Stimulated activated naive CD8-positive, alpha-beta T cell treated with anti-CD3 and anti-CD28 coated beads, Interleukin-15, Interleukin-2, amounts not matched to agents 100 ng/mL and 50 ng/mL, for 24 hours (primary cell): Measurements from ENCODE around the gene POLRMT.

Source experiments
- H3K27ac Mint-ChIP-seq: one replicate; pipeline ENCODE4 v1.8.0; 2021; ENCODE audit warnings: mild to moderate bottlenecking, mixed read lengths
- H3K27me3 Mint-ChIP-seq: one replicate; pipeline ENCODE4 v1.8.0; 2021; ENCODE audit warnings: mixed read lengths
- H3K36me3 Mint-ChIP-seq: one replicate; pipeline ENCODE4 v1.8.0; 2021; ENCODE audit warnings: low read depth, mixed read lengths
- H3K4me1 Mint-ChIP-seq: one replicate; pipeline ENCODE4 v1.8.0; 2021; ENCODE audit warnings: low read depth, mixed read lengths
- H3K4me3 Mint-ChIP-seq: one replicate; pipeline ENCODE4 v1.8.0; 2021; ENCODE audit warnings: mild to moderate bottlenecking, mixed read lengths
- H3K9me3 Mint-ChIP-seq: one replicate; pipeline ENCODE4 v1.8.0; 2021; ENCODE audit warnings: mixed read lengths

POLRMT gene

DNA sequence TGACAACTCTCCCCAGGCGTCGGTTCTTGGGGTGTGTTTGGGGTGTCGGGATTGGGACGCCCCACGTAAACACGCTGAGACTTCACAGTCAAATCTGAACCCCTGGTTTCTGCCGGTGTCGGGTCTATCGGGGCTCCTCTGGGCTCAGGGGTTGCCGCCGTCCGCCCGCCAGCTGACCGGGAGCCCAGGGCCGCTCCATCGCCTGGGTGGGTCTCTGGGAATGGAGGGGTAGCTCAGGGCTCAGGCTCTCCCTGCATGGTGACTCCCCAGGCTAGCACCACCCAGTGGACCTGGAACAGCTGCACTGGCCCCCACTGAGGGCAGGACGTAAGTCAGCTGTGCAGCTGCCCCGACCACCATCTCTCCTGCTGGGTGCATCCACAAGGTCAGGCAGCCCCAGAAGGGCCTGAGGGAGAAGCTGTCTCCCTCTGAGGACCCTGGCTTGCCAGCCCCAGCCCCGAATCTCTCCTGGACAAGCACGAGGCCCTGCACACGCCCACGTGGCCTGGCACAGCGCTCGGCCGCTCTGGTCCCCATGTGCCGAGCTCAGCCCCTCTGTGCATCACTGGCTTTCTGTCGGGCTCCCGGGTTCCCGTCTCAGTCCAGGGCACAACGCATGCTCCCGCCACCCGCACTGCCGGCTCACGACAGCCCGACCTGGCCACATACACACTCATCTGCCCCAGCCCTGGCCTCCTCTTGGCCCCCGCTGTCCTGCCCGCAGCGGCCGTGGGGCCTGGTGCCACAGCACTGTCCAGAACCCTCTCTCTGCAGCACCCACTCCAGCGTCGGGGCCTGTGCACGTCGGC is 23.6 kb upstream of the POLRMT start:
- no peaks in the 10 kb centered on the region for H3K27me3 Mint-ChIP-seq
- H3K9me3 Mint-ChIP-seq = no peaks in the 10 kb centered on the region
- H3K4me3 Mint-ChIP-seq = no peak overlapping the region
- peaks cover 52% of the 10 kb centered on the region for H3K4me1 Mint-ChIP-seq
- H3K27ac Mint-ChIP-seq = no peak overlapping the region
- H3K36me3 Mint-ChIP-seq = peaks cover 46% of the 10 kb centered on the region

GRCh38 chr19:655691-656090 is 22.4 kb upstream of the POLRMT start:
- Mint-ChIP-seq H3K4me1 (peaks cover 48% of the 10 kb centered on the region), H3K27me3 (no peaks in the 10 kb centered on the region), H3K36me3 (peaks cover 35% of the 10 kb centered on the region), H3K9me3 (no peaks in the 10 kb centered on the region), H3K4me3 (no peak overlapping the region), H3K27ac (peak overlapping the region; percentile 14)

DNA sequence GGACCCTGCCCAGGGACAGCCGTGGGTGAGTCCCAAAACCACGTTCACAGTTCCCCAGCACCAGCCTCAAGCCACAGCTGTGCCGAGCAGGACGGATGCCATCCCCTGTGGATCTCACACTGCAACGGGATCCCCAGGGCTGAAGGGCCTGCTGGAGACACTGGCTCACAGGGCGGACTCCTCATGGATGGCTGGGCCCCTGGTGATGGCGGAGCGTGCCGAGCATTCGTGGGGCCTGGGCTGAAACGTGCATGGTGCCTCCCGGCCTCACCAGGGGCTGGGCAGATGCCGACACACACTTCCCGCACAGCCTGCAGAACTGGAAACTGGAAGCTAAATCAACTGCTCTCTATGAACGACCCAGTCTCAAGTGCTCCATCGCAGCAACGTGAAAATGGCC is 20.1 kb upstream of the POLRMT start:
- Mint-ChIP-seq H3K36me3 (peaks cover 31% of the 10 kb centered on the region), H3K27ac (no peak overlapping the region), H3K4me1 (peaks cover 28% of the 10 kb centered on the region), H3K27me3 (no peaks in the 10 kb centered on the region), H3K4me3 (no peak overlapping the region), H3K9me3 (no peaks in the 10 kb centered on the region)

DNA sequence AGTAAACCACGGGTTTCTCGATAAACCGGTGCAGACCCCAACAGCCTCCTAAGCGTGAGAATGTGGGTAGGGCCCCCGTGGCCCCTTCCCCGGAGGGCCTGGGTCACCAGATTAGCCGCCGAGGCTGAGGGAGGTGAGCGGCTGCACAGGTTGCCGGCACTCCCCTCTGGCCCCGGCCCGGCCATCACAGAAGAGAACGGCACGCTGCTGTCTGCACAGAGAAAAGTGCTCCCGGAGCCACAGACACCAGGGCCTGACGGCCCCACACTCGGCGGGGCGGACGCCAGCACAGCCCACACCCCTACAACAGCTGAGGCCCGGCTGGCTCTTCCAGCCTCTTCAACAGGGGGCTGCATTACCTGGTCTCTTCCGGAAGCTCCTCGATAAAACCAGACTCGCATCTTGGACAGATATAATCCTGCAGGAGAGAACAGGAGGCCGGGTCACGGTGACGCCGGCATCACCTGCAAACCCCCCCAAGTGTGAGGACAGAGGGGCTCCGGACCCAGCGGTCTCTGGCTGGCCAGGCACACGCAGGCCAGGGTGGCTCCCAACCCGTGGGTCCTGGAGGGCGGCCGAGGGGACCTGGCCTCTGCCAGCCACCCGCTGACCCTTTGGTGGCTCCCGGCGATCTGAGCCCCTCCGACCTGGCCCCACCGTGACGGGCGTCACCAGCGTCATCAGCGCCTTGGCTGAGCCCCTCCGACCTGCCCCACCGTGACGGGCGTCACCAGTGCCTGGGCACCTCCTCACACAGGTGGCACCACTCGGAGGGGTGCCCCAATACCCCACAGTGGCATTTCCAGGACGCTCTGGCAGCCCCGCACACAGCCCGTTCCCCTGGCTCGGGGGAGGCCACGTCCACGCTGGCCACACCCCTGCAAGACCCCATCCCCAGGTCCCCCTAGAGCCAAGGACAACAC is 19.4 kb upstream of the POLRMT start:
- Mint-ChIP-seq H3K27me3 (no peaks in the 10 kb centered on the region), H3K4me1 (peaks cover 27% of the 10 kb centered on the region), H3K9me3 (no peaks in the 10 kb centered on the region), H3K27ac (no peak overlapping the region), H3K36me3 (peaks cover 31% of the 10 kb centered on the region), H3K4me3 (no peak overlapping the region)

DNA sequence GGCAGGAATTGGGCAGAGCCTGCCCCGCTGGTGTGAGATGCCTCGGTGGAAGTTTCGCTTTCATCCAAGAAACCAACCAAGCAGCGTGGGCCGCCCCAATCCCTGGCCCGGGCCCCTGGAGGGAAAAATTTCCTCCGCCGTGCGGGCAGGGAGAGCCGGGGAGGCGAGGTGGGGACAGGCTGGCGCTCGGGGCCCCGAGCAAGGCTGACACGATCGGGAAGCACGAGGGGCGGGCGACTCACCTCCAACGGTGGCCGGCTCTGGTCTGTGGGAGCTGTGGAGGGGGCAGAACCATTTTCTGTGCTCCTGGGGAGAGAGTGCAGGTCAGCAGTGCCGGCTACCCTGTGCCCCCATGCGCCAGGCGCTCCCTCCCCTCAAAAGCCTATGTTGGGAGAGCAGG is 18.7 kb upstream of the POLRMT start:
- H3K4me3 Mint-ChIP-seq = no peak overlapping the region
- H3K36me3 Mint-ChIP-seq = peaks cover 31% of the 10 kb centered on the region
- H3K9me3 Mint-ChIP-seq = no peaks in the 10 kb centered on the region
- peaks cover 21% of the 10 kb centered on the region for H3K4me1 Mint-ChIP-seq
- H3K27me3 Mint-ChIP-seq = no peaks in the 10 kb centered on the region
- no peak overlapping the region for H3K27ac Mint-ChIP-seq

DNA sequence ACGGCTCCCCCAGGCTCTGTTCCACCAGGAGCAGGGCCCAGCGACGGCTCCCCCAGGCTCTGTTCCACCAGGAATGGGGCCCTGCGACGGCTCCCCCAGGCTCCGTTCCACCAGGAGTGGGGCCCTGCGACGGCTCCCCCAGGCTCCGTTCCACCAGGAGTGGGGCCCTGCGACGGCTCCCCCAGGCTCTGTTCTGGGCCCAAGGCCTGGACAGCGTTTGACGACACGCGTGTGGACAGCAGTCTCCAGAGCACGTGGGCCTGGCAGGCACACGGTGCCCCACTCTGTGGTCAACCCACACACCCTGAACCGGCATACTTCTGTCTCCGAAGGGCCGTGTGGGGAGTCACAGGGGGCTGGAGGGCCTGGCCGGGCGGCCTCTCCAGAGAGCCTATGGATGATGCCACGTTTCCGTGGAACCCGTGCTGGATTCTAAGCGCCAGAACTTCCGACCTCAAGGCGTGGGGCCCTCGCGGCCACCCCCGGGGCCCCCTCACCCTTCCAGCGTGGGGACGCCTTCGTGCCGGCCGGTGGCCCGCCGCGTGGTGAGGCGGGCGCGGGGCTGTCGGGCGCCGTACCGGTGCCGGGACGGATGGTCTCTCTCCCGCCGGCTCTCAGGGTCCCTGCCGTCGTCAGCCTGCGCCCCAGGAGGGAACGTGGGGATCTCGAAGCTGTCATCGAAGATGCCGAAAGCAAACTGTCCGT is 17.9 kb upstream of the POLRMT start:
- Mint-ChIP-seq H3K27ac (no peak overlapping the region), H3K36me3 (peaks cover 32% of the 10 kb centered on the region), H3K4me1 (peaks cover 17% of the 10 kb centered on the region), H3K9me3 (no peaks in the 10 kb centered on the region), H3K4me3 (no peak overlapping the region), H3K27me3 (no peaks in the 10 kb centered on the region)

GRCh38 chr19:650121-650520 is 16.8 kb upstream of the POLRMT start:
- no peak overlapping the region for H3K27ac Mint-ChIP-seq
- peaks cover 5% of the 10 kb centered on the region for H3K4me1 Mint-ChIP-seq
- no peak overlapping the region for H3K4me3 Mint-ChIP-seq
- H3K27me3 Mint-ChIP-seq = no peaks in the 10 kb centered on the region
- H3K9me3 Mint-ChIP-seq = no peaks in the 10 kb centered on the region
- H3K36me3 Mint-ChIP-seq = peaks cover 29% of the 10 kb centered on the region

GRCh38 chr19:648904-649801 is 15.8 kb upstream of the POLRMT start:
- H3K4me1 Mint-ChIP-seq = no peaks in the 10 kb centered on the region
- H3K36me3 Mint-ChIP-seq = peaks cover 23% of the 10 kb centered on the region
- H3K27me3 Mint-ChIP-seq = no peaks in the 10 kb centered on the region
- no peak overlapping the region for H3K27ac Mint-ChIP-seq
- H3K9me3 Mint-ChIP-seq = no peaks in the 10 kb centered on the region
- H3K4me3 Mint-ChIP-seq = no peak overlapping the region

- H3K9me3 Mint-ChIP-seq = no peaks in the 10 kb centered on the region
- no peak overlapping the region for H3K4me3 Mint-ChIP-seq
- H3K36me3 Mint-ChIP-seq = peaks cover 15% of the 10 kb centered on the region
- no peak overlapping the region for H3K27ac Mint-ChIP-seq
- no peaks in the 10 kb centered on the region for H3K4me1 Mint-ChIP-seq
- H3K27me3 Mint-ChIP-seq = no peaks in the 10 kb centered on the region
These were observed 15.0 kb upstream of the POLRMT start for GRCh38 chr19:648305-648704.

DNA sequence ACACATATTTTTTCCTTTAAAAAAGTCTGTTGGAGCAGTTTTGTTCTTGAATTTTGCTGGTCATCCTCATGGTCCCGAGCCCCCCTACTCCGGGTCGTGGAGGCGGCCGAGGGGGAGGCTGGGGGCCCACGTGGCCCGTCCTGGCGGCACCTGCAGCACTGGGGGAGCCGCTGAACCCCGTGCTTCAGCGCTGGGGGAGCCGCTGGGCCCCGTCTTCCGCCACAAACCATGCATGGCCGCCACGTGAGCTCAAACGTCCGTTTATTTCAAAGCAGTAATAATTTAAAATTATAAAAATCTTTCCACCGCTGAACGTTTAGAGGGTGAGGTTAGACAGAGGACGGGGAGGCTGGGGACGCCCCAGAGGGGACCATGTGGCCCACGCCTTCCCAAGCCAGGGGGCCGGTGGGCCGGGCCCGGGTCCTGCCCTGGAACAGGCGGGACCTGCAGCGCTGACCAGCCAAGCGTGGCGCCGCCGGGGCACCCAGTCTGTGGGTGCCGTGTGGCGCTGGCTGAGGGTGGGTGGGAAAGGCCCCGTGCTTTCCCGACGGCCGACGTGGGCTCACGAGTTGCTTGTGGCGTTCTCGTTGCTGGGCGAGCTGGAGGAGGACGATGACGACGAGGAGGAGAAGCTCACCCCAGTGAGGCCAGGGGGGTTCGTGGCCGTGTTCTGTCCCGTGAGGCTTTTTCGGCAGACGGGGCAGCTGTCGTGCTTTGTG is 14.4 kb upstream of the POLRMT start:
- no peaks in the 10 kb centered on the region for H3K9me3 Mint-ChIP-seq
- no peak overlapping the region for H3K27ac Mint-ChIP-seq
- no peaks in the 10 kb centered on the region for H3K27me3 Mint-ChIP-seq
- H3K36me3 Mint-ChIP-seq = peaks cover 15% of the 10 kb centered on the region
- H3K4me1 Mint-ChIP-seq = no peaks in the 10 kb centered on the region
- no peak overlapping the region for H3K4me3 Mint-ChIP-seq

DNA sequence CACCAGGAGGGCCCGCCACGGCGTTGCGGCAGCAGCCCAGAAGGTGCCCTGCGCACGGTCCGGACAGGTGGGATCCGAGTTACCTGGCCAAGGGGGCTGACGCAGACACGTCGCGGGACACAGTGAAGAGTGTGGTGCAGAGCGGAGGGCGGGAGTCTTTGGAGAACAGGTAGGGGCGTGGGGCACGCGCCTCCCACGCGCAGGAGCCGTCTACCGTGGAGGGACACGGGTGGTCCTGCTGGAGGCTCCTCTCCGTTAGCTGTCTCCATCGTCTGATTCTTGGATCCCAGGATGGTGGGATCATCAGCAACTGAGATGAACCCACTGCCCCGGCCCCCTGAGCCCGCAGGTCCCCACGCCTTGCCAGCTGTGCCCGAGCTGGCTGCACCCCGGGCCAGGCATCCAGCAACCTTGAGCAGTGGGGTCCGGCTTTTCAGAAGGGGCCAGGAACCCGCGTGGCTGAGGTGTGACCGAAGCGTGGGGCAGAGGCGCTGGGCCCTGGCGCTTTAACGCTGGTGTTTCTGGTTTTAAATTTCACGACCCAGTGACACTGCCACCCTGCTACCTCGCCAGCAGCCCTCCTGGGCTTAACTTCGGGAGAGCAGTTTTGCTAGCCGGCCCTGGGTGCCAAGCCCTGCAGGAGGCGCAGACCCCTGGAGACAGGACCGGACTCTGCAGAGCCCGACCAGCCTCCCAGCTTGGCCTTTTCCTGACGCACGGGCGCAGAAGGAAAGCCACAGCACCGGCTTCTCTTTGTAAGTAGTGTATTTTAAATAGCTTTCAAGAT is 13.6 kb upstream of the POLRMT start:
- H3K36me3 Mint-ChIP-seq = peaks cover 15% of the 10 kb centered on the region
- H3K27me3 Mint-ChIP-seq = no peaks in the 10 kb centered on the region
- H3K27ac Mint-ChIP-seq = no peak overlapping the region
- no peaks in the 10 kb centered on the region for H3K4me1 Mint-ChIP-seq
- no peak overlapping the region for H3K4me3 Mint-ChIP-seq
- H3K9me3 Mint-ChIP-seq = no peaks in the 10 kb centered on the region

DNA sequence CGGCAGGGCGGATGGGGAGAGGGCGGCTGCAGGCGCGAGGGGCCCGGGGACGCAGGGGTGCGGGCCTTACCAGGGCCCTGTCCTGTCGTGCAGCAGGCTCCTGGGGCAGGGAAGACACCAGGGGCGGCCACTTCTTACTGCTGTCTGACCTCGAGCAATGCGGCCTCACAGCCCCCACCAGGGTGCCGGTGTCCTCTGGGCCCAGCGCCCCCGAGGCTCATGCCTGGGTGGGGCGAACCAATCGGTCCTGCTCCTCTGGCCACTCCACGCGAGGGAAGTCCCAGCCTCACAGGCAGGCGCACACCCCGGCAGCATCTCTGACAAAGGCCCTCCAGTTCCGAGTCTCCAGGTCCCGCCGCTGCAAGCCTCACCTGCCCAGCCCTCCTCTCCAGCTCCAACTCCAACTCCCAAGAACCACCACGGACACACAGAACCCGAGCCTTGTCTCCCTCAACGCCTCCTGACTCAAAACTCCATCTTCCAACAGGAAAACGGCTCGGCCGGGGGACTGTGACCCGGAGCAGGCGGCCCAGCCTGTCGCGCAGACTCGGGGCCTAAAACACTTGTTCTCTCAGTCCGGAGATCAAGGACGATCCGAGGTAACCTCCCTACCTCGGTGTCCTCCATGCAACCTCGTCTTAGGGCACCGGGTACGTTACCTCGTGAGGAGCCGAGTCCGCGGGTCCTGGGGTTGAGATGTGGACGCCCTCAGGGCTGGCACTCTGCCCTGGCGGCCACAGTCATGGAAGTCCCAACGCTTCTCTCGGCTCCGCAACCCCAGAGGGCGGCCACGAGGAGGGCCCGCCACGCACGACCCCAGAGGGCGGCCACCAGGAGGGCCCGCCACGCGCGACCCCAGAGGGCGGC is 12.8 kb upstream of the POLRMT start:
- H3K27me3 Mint-ChIP-seq = no peaks in the 10 kb centered on the region
- no peaks in the 10 kb centered on the region for H3K9me3 Mint-ChIP-seq
- H3K27ac Mint-ChIP-seq = no peak overlapping the region
- H3K4me3 Mint-ChIP-seq = no peak overlapping the region
- H3K36me3 Mint-ChIP-seq = peaks cover 15% of the 10 kb centered on the region
- no peaks in the 10 kb centered on the region for H3K4me1 Mint-ChIP-seq
